ENCODE data around the gene TENM4.

The TENM4 gene

DNA sequence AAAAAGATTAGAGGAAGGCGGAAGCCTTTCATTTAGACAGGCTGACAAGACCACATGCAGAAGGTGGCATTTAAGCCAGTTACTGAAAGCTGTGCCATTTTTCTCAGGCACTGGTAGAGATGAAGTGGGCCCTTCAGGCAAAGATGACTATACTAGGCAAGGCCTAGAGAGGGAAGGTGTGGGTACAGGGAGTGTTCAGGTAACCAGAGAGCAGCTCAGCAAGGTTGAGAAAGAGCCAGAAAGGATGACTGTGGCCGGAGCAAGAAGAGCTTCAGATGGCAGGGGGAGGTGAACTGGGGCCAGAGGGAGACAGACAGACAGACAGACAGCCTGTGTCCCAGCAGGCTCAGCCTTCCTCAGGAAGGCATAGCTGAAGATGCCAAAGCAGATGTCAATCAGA is 778.0 kb downstream of the TENM4 start:
- no peak for DNase-seq

DNA sequence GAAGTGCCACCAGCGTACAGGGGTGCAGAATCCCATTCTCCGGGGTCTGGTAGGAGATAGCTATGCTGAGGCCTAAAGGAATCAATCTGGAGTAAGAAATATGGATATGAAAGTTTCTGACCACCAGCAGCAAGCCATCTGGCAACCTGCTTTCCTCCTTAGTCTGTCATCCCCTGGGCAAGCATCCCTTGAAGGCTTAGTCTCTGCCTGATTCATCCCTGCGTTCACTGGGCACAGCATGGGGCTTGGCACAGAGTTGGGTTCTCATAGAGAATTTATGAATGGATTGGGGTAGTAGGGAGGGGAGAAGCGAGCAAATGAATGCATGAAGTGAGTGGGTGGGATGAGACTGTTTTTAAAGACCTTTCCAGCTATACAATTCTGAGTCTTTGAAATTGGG is 780.4 kb downstream of the TENM4 start:
- no peak for DNase-seq

DNA sequence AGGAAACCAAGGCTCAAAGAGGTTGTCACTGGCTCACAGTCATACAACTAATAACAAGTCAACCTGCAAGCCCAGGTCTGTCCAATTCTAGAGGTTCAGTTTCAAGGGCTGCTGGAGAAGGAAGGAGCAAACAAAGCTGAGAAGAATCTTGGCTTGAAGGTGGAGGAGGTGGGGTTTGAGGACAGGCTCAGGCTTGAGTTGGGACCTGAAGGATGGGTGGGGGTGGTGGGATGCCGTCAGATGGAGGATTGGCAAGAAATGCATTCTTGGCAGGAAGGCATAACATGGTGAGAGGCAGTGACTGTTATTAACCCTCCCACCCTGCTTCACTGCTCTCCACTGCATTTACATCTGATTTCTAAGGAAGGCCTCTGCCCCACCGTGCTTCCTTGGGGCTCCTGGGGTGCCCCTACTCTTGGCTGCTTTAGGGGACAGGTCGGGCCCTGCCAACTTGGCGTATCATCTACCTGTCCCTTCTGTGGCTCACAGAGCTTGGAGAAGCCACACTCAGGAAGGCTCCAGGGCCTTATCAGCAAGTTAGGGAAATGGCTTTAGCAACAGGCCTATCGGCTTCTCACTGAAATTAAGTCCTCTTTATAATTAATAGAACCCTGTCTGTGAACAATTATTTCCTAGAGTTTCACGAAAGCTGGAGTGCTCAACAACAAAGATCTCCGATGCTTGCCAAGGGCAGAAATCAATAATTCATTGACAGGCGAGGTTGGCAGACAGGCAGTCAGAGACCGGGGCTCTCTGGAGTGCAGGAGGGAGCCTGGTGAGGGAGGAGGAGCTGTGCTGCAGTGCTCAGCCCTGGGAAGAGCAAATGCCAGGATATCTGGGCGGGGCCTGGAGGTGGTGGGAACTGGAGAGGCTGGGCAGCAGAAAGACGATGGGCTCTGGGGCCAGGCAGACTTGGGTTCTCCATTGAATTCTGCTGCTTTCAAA is 781.2 kb downstream of the TENM4 start:
- DNase-seq, result no peak

DNA sequence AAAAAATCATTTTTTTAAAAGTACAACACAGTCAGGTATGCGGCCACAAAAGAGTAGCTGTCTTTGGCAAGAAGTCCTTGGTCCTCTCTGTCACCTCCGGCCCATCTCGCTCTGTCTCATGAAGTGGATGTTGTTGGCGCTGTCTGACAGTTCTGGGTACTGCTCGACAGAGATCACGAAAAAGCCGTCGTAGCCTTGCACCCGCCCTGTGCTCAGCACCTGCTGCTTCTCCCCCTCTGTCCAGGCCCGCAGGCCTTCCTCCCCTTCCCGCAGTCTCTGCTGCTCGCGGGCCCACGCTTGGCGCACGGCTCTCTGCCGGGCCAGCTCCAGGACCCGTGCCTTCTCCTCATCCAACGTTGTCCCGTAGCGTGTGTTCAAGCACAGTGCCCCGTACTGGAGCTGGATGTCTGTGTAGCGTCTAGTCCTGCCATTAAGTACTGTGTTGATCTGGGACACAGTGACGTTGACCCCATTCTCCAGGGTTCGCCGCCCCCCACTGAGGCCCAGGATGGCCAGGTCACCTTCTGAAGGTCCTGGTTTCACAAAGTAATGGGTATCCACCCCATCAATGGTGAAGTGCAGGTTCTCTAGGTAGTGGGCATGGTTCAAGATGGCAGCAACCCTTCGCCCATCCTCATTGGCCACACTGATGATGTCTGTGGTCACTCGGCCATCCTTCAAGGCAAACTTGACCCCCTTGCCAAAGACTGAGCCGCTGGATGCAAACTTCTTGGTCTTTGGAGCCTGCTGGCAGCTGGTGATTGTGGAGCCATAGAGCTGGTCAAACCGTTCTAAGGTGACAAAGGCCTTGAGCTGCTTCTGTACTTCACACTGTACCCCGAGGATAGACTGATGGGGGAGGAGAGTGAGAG is 782.6 kb downstream of the TENM4 start:
- no peak for DNase-seq

DNA sequence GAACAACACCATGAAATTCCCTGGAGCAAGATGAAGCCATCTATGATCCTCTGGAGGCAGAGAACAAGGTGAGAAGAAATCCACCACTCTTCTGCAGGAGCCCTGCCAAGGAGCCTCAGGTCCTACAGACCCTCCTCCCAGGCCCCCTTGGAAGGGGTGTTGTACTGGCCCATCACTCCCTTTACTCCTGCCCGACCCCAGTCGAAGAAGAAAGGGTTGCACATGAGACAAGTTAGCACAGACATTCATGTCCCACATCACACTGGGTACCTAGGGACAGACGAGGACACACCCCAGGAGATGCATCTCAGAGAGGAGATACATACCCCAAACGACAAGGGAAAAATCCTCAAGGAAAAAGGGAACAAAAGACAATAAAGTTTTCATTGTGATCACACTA is 783.4 kb downstream of the TENM4 start:
- DNase-seq, result no peak

DNA sequence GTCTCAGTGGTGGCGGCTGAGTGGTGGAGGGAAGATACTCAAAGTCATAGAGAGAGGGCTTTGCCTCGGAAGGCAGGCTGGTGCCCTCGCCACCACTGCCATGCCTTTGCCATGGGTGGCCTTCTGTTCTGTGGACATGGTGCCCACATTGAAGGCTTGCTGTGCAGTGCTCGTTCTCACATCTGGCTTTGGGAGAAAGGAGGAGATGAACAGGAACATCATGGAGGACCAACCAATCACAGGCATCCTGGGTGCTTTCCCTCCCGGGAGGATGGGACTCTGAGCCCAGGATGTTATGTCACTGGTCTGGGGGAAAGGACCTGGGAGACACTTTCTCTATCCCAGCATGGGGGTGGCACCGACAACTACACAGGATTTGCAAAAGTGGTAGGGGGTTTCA is 783.8 kb downstream of the TENM4 start:
- no peak for DNase-seq

DNA sequence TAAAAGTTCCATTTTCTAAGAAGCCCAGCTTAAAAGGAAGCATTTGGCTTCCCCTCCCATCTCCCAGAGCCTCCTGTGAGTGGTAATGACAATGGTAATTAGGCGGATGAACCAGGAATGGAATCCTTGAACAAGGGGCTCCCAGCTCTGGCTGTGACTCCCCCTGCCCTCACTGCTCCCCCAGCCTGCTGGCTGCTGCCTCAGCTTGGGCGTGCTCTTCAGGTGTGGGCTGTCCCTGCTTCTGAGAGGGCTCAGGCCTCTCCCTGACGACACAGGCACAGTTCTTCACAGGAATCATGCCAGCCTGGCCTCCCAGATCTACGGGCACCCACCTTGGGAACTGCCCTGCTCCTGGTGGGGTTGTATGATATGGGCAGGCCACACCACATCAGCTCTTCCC is 784.5 kb downstream of the TENM4 start:
- no peak for DNase-seq

DNA sequence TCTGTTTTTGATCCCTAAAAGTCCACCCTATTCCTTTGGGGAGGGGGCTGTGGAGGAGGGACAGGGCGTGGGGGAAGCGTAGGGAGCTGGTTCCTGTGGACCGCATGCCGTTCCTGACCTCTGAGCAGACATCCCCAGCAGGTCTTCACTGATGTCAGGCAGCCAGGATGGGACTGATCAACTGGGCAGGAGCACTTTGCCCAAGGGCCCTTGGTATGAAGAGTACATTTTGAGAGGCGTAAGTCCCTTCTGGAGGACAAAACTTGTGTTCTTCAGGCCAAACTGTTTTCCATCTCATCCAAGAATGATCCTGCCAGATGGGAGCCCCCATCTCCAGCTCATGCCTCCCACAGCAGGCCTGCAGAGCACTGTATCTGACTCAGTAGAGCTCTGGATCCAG is 785.3 kb downstream of the TENM4 start:
- DNase-seq, result no peak

DNA sequence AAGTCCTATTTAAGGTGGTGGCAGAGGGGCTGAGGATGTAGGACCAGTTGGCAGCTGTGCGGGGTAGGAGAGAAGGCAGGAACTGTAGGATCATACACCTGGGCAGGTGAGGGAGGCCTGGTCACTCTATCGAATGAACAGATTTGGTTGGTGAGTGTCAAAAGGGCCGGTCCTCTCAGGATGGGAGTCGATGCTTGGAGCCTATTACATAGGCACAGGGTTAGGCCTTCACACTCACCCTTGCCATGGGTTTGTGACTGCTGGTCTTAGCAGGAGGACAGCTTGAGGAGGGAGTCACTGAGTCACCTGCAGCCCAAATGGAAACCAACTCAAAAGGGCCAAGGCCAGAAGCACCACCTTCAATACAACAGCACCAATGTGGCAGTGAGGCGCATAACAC is 786.0 kb downstream of the TENM4 start:
- DNase-seq, result no peak

DNA sequence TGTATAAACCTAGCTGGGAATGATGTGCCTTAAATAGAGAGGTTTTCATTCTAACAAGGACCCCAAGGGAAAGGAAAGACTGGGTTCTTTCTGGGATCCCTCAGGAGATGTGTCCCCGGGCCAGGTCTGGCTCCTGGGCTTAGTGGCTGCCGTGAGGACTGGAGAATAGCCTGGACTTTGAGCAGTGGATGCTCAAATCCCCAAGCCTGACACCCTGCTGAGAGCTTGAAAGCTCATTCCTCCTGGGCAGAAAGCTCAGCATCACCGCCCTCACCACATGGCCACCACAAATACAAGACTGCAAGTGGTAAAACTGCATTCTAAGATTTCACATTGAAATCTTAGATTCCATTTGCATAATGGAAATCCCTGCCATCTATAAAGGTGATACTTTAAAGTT is 786.8 kb downstream of the TENM4 start:
- DNase-seq, result no peak

DNA sequence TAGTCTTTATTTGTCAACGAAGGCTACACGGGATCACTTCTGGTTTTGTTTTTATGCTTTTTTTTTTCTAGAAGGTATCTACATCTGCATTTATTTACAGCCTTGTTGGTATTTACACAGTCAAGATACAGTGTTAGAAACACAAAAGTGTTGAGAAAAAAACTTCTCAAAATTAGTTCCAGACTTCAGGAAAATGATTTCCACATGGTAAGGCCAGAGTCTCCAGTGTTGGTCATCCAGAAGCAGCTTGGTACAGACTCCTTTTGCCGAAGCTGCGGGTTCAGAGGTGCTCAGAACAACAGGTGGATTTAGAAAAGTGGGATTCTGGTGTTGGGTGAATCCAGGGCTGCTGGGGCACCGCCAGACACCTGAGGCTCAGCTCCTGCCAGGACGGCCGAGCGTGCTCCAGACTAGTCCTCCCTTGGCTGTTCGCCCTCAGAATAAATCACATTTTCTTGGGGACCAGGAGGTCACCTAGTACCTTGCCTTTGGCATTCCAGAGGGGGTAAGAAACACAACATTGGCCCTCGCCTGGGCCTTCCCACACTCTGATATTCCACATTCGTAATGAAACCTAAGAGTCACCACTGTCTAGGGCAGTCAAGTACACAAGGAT is 787.4 kb downstream of the TENM4 start:
- no peak for DNase-seq

DNA sequence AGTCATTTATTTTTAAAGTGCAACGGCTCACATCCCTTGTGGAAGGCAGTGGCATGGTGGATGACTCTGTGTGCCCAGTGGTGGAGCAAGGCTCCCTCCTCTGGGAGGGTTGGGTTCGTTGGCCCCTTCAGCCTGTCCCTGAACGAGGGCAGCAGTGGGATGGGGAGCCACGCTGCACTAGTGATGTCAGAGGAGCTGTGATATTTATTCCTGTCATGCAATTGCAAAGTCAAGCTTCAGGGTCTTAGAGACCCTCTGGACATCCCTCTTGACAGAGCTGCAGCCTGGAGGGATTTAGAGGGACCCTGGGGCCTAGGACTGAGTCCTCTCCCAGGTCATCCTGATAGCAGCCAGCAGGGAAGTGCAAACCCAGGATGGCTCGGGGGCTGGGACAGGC is 788.0 kb downstream of the TENM4 start:
- DNase-seq, result no peak

DNA sequence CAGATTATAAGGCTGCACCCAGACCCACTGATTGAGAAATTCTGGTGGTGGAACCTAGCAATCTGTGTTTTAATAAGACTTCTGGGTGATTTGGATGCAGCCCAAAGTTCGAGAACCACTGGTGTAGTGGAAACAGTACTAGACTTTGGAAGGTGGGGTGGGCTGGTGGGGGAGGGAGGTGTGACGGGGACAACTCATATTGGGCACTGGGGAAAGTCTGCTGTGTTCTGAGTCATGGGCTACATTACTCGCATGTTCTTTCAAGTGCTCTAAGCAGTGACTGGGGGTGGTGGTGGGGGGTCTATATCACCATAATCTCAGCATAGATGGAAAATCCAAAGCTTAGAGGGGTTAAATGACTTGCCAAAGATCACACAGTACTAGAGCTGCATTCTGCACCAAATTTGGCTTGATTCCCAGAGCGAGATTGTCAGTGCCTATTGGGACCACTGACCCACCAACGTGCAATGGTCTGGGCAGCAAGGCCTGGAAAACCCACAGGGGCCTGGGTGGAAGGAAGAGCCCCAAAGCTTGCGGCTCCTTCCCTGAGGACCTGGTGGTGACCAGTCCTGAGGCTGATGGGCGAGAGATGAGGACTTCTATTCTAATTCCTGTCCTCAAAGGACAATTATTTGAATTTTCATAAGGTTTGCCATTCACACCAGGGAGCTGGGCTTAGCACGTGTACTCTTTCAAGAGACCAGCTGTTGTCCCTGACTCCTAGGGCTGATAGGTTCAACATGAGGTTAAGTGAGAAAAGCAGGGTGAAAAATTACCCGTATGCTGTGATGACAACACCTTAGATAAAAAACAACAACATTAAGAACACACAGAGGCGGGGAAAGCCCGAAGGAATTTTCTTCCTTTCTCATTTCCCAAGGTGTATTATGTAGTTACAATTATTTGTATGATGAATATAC is 788.6 kb downstream of the TENM4 start:
- no peak for DNase-seq

DNA sequence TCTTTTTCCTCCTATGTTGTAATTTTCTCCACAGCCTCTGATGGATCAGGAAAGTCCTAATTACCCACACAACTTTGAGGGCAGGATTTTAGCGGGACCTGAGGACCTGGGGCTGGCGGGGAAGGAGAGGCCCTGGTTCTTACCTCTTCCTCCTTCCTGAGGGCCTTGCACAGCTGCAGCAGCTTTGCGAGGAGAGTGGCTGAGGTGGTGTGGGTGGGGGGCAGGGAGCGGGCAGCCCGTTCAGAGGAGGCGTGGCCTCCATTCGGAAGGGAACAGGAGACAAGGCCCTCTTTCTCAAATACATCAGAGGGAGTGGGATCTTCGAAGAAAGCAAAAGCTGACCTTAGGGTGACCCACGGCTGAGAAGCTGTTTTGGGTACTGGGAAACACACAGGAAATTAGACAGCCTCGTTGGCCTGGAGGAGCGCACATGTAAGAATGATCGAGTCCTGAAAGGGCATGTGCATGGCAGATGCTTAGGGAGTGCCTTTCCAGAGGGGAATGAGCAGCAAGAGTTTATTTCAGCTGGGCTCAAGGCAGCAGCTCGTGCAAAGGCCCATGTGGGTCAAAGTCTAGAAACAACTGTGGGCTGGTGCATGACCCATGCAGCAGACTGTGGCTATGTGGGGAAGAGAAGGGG is 789.6 kb downstream of the TENM4 start:
- DNase-seq, result no peak

DNA sequence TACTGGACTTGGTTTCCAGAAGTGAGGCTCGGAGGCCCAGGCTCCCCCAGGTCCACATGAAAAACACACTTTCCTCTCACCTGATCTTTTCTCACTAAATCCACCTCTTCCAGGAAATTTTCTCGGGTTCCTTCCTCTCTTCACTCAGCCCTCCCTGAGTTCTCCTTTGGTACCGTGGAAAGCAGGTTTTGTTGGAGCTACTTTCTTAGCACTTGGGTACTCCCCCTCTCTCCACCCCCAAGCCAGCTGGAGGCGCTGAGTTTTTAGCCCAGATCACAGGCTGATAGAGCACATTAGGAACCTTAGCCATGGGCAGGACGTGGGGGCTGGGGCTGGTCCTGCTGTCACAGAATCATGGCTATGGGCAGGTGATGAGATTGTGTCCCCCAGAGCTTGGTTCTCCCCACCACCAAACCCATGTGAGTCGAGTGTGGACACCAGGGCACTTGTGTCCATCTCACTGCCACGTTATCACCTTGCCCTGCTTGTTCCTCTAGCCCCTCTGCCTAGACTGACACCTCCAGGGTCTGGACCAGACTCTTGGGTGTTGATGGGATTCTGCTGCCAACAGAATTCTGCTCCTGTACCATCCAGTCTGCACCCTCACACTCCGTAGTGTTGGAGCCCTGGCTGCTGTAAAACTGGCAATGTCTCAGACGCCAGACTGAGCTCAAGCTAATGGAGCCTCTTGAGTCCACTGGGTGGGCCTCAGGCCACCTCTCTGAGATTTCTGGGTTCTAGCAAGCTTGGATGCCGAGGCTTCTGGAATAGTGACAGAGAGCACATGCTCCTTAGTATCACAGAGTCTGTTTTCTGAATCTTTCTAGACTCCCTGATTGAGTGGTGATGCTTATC is 791.2 kb downstream of the TENM4 start:
- no peak for DNase-seq

DNA sequence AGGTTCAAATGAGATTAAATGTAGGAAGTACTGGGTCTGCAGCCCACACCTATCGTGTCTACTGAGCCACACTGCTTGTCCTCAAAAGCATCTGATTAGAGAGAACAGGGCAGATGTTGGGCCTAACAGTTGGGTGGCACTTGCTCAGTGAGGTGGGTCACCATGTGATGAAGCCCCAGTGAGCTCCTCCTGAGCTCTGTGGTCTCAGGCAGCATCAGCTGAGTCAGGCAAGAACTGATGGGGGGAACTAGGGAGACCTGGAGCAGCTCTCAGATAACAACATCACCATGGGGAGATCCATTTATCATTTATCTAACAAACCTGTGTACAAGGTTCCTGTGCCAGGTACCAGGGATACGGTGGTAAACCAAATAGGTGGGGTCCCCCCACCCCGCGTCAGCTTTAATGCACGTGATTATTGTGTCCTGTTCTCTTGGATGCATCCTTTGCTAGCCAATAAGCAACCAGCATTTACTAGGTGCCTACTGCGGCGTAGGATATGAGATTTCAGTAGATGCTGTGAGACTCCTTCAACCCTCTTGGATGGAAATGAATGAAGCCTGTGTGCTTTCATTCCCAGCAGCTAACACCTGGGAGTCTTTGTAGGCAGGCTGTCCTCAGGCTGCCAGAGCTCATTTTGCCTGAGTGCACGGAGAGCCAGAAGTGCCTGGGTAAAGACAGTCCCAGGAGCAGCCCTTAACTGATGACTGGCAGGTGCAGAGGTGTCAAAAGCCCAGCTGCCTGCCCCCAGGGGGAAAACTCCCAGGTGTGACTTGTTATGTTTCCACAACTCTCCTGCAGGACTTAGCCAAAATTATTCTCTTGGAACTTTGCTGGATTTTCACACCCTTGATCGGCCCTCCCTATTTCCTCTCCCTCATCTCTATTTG is 792.6 kb downstream of the TENM4 start:
- no peak for DNase-seq

DNA sequence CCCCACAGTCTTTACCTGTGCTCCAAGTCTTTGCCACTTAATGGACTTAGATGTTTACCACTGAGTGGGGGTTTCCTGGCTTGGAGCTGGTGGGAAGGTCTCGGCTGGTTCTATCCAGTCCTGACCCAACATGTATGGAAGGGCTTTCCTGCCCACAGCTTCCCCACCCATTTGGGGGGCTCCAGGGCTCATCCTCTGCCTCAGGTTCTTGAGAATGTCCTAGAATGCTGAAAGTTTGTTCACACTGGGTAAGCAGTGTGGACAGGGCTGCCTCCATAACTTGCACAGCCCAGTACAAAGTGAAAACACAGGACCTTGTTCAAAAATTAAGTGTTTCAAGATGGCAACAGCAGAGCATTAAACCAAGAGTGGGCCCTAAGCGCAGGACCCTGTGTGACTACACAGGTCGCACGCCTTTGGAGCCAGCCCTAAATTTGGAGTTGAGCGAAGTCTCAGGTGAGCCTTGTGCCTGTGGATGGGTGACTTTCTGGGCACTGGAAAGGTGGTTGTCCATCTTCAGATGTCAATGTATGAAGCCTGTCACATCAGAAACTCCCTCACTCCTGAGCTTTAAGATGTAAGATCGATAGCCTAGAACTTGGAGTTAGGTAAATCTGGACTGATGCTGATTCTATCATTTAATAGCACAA is 793.4 kb downstream of the TENM4 start:
- no peak for DNase-seq

DNA sequence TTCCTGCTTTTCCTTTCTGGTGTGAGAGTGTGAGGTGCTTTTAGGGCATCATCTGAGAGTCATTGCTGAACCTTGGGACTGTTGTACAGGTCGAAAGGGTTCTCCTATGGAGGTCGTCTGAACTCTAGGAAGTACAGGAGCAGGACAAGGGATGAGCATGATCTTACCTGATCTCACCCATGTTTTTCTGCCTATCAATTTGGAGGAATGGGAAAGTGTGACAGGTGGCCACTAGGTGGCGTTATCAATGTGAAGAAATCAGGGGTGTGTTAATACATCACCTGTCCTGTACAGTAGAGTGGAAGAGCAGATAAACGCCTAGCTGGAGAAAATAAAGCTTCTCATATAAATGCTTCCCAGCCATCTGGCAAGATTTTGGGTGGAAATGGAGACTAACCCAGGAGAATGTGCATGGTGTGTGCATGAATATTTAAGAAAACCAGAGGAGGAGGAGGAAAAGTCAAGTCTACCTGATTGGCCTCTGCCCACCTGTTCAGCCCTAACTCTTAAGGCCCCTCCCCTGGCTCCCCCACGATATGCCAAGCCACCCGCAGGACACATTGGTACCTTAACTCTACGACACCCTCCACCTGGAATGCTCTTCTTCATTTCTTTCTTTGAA is 794.2 kb downstream of the TENM4 start:
- DNase-seq, result peak; percentile 54

All from activated CD4-positive, CD25-positive, alpha-beta regulatory T cell treated with anti-CD3 and anti-CD28 coated beads, Interleukin-2, amount 50 U/mL, for 72 hours (primary cell).